K562 (cell line): Measurements from ENCODE around the gene RGS9. TPM values are rescaled to one million over a fixed set of nuclear protein-coding genes. Genes with fewer than 3 reads are reported as not detected.

Experiments used
- ARID2 ChIP-seq: fragments of 450-650 bp; IDR thresholded peaks from 2 replicates; pipeline ENCODE4 v1.6.1; 2017; ENCODE audit warnings: antibody characterized with exemption, mild to moderate bottlenecking
- ATF1 ChIP-seq, 2 experiments: fragments of 450-650 bp in 1 of 2; IDR thresholded peaks; 2 replicates each; pipeline ENCODE4 v1.6.1; 2016; ENCODE audit warnings: missing compliant biosample characterization in 1 of 2, missing genetic modification characterization in 1 of 2
- CCNT2 ChIP-seq: IDR thresholded peaks from 2 replicates; pipeline ENCODE4 v1.6.1; 2011; ENCODE audit warnings: borderline replicate concordance, low read depth, mild to moderate bottlenecking, moderate library complexity, mixed read lengths, low read length; ENCODE audit not compliant: insufficient read length; ENCODE audit errors: extremely low read depth
- CLOCK ChIP-seq: fragments of 250-450 bp; sonication (Bioruptor Pico); IDR thresholded peaks from 2 replicates; pipeline ENCODE4 v1.4.0; 2020; ENCODE audit warnings: mild to moderate bottlenecking, moderate library complexity, borderline replicate concordance
- CXXC5 ChIP-seq: fragments of 250-450 bp; sonication (Bioruptor Pico); IDR thresholded peaks from 2 replicates; pipeline ENCODE4 v1.8.0; 2022; ENCODE audit warnings: inconsistent platforms, mild to moderate bottlenecking, moderate library complexity
- ELF1 ChIP-seq: fragments of 200-800 bp; sonication (Bioruptor generic); IDR thresholded peaks from 2 replicates; pipeline ENCODE4 v1.6.1; 2016; ENCODE audit warnings: missing genetic modification characterization, missing compliant biosample characterization
- ESRRA ChIP-seq: fragments of 450-650 bp; IDR thresholded peaks from 2 replicates; pipeline ENCODE4 v1.6.1; 2014; ENCODE audit warnings: low read depth, mild to moderate bottlenecking, moderate library complexity, borderline replicate concordance
- GTF2A2 ChIP-seq: IDR thresholded peaks from 2 replicates; pipeline ENCODE4 v1.6.1; 2016; ENCODE audit warnings: mild to moderate bottlenecking, missing genetic modification characterization, missing compliant biosample characterization
- KLF10 ChIP-seq: fragments of 250-450 bp; sonication (Bioruptor Pico); IDR thresholded peaks from 2 replicates; pipeline ENCODE4 v1.6.1; 2021; ENCODE audit warnings: matching md5 sums
- MEIS2 ChIP-seq: fragments of 450-650 bp; IDR thresholded peaks from 2 replicates; pipeline ENCODE4 v1.6.1; 2014; ENCODE audit warnings: mild to moderate bottlenecking; ENCODE audit not compliant: partially characterized antibody
- MYBL2 ChIP-seq, 2 experiments: fragments of 450-650 bp in 1 of 2; sonication (generic) in 1 of 2; formaldehyde crosslinking in 1 of 2; IDR thresholded peaks; 2 replicates each; pipeline versions ENCODE4 v1.6.1 to v1.8.1; 2017 to 2022; ENCODE audit warnings: borderline replicate concordance in 1 of 2, inconsistent platforms in 1 of 2, low read depth in 1 of 2, mild to moderate bottlenecking in 1 of 2, missing genetic modification reagents in 1 of 2, moderate library complexity in 1 of 2
- NFE2 ChIP-seq: IDR thresholded peaks from 2 replicates; pipeline ENCODE4 v1.6.1; 2014; ENCODE audit warnings: antibody characterized with exemption, low read depth
- OTX1 ChIP-seq: fragments of 450-650 bp; formaldehyde crosslinking; IDR thresholded peaks from 2 replicates; pipeline ENCODE4 v1.4.0; 2022; ENCODE audit warnings: mild to moderate bottlenecking
- RBM22 ChIP-seq: fragments of 200-400 bp; formaldehyde crosslinking; IDR thresholded peaks from 2 replicates; pipeline ENCODE4 v1.6.1; 2018; ENCODE audit warnings: low read length, low read depth; ENCODE audit not compliant: poor library complexity, severe bottlenecking
- SMARCB1 ChIP-seq: IDR thresholded peaks from 2 replicates; pipeline ENCODE4 v1.6.1; 2011; ENCODE audit warnings: improper control_type of control experiment, low read depth; ENCODE audit not compliant: insufficient read length
- TAF1 ChIP-seq: IDR thresholded peaks from 2 replicates; pipeline ENCODE4 v1.6.1; 2011; ENCODE audit warnings: mild to moderate bottlenecking, low read length, moderate library complexity; ENCODE audit not compliant: insufficient read depth, control insufficient read depth, severe bottlenecking; ENCODE audit errors: extremely low read depth
- TEAD2 ChIP-seq: fragments of 450-650 bp; IDR thresholded peaks from 2 replicates; pipeline ENCODE4 v1.6.1; 2016; ENCODE audit warnings: missing genetic modification characterization, control low read depth, missing compliant biosample characterization
- ZHX1 ChIP-seq: fragments of 150-350 bp; conservative IDR thresholded peaks from 2 replicates; pipeline ENCODE4 v1.6.1; 2014; ENCODE audit warnings: low read length
- ZNF197 ChIP-seq: fragments of 200-800 bp; sonication (Bioruptor generic); IDR thresholded peaks from 2 replicates; pipeline ENCODE4 v1.6.1; 2016; ENCODE audit warnings: low read depth, missing genetic modification characterization, missing compliant biosample characterization
- ZNF280B ChIP-seq: fragments of 250-450 bp; sonication (Bioruptor Pico); IDR thresholded peaks from 2 replicates; pipeline ENCODE4 v1.5.1; 2021; ENCODE audit warnings: mild to moderate bottlenecking
- polyA plus RNA-seq, 8 experiments: library from polyadenylated mRNA; depleted of rRNA in 4 of 8; stranded (reverse) in 5 of 8; unstranded in 3 of 8; fragments of >200 nt; fragmentation: Nextera tagmentation in 2 of 8; fragmentation: Illumina TruSeq in 1 of 8; extraction: Ambion mirVana in 2 of 8; extraction: Trizol in 1 of 8; gene quantifications; 2 replicates each; pipeline versions ENCODE4 v1.2.1 to v1.2.3, GENCODE V29; 2011 to 2014; ENCODE audit warnings: inconsistent platforms in 1 of 8, missing spikeins in 1 of 8
- total RNA-seq, 7 experiments: library from RNA; depleted of rRNA in 6 of 7; stranded (reverse); fragments of >200 nt in 6 of 7; fragmentation: Illumina TruSeq in 2 of 7; extraction: Trizol in 2 of 7; gene quantifications; 2 replicates each; pipeline versions ENCODE4 v1.2.1 to v1.2.3, GENCODE V29; 2011 to 2021; ENCODE audit warnings: low replicate concordance in 1 of 7

Gene RGS9
- total and polyA plus RNA-seq, 9 of the 15 experiments (the other 6 are each of a cell fraction or from before 2014, with no cell fraction given): 0.18 to 1.4 (median 0.55) TPM

- TF ChIP-seq TAF1: peak; percentile 94
- peak; percentile 84 for TF ChIP-seq CXXC5 (CRISPR knock-in tag)
- peak; percentile 68 for TF ChIP-seq ESRRA
- TF ChIP-seq ELF1 (tag): peak; percentile 79
- no peak for TF ChIP-seq ARID2
- TF ChIP-seq ATF1 (CRISPR knock-in tag; IDR thresholded peaks at IDR 0.05): no peak
- peak; percentile 67 for TF ChIP-seq ATF1 (tag; IDR thresholded peaks at IDR 0.05)
- no peak for TF ChIP-seq CLOCK (CRISPR knock-in tag)
- peak; percentile 49; the same call in 1 of the 2 replicates for TF ChIP-seq ZNF197
- TF ChIP-seq OTX1 (CRISPR knock-in tag): no peak
- TF ChIP-seq MEIS2: no peak
- peak; percentile 79 for TF ChIP-seq GTF2A2 (tag)
- 0 out of 2 replicates have a peak, but pooled peaks have one; percentile 33 for TF ChIP-seq MYBL2 (IDR thresholded peaks at IDR 0.05; ENCODE audit: low read depth)
- no peak for TF ChIP-seq MYBL2 (CRISPR knock-in tag; IDR thresholded peaks at IDR 0.05; ENCODE audit: borderline replicate concordance)
- peak; percentile 40 for TF ChIP-seq CCNT2
- TF ChIP-seq KLF10 (CRISPR knock-in tag): no peak
- TF ChIP-seq NFE2: no peak
- TF ChIP-seq SMARCB1: no peak
- TF ChIP-seq RBM22: peak; percentile 63
- TF ChIP-seq ZHX1: no peak
- no peak for TF ChIP-seq TEAD2
- TF ChIP-seq ZNF280B (CRISPR knock-in tag): no peak
Observed at GRCh38 chr17:65122836-65123756, 14.1 kb upstream of the RGS9 start (continued).
